Caco-2 (cell line): ENCODE results near the gene OXCT1. TPM values are rescaled to one million over a fixed set of nuclear protein-coding genes. Genes with fewer than 3 reads are reported as not detected.
"Not testable (repeated sequence)": the region's sequence is repeated elsewhere in the genome, so short reads cannot be mapped to it uniquely, and the experiment has no call there.

Experiments used
- BruUV-seq: library from RNA; stranded (reverse); fragments of 400-500 nt; replicated peaks from 2 replicates; lab custom pipeline; 2021; lab: Mats Ljungman, UMichigan
- CTCF ChIA-PET: fragments of 300-600 bp; sonication (Branson Sonifier 250); formaldehyde crosslinking; loops from one replicate; lab custom pipeline; 2022; ENCODE audit warnings: antibody characterized with exemption; lab: Charles Lee
- POLR2A ChIA-PET: fragments of 300-600 bp; sonication (Branson Sonifier 250); formaldehyde crosslinking; loops from one replicate; lab custom pipeline; 2022; ENCODE audit warnings: antibody characterized with exemption; lab: Charles Lee
- DNase-seq, 2 experiments: peaks; one replicate each; pipeline versions ENCODE4 v3.0.0 to v3.0.0-alpha.2; 2020 to 2022
- H3K27me3 ChIP-seq: replicated peaks from 2 replicates; pipeline ENCODE4 v1.6.0; 2011; ENCODE audit warnings: low read length; ENCODE audit not compliant: control insufficient read depth, insufficient read depth
- H3K36me3 ChIP-seq: 2 replicates; pipeline ENCODE4 v1.5.1; 2011; ENCODE audit warnings: low read length; ENCODE audit not compliant: control insufficient read depth, insufficient read depth
- H3K4me1 ChIP-seq: fragments of 250-450 bp; sonication (Bioruptor Pico); 2 replicates; pipeline ENCODE4 v1.5.1; 2020; ENCODE audit warnings: mild to moderate bottlenecking
- H3K4me3 ChIP-seq: 2 replicates; pipeline ENCODE4 v1.5.1; 2011; ENCODE audit warnings: low read depth, mild to moderate bottlenecking, control low read depth, low read length
- H3K9me3 ChIP-seq: fragments of 250-450 bp; sonication (Bioruptor Pico); 2 replicates; pipeline ENCODE4 v1.5.1; 2020; ENCODE audit warnings: mild to moderate bottlenecking, moderate library complexity
- H3K27ac Mint-ChIP-seq: one replicate; pipeline ENCODE4 v1.8.0; 2022; ENCODE audit warnings: mixed read lengths; ENCODE audit not compliant: unreplicated experiment
- H3K27me3 Mint-ChIP-seq: one replicate; pipeline ENCODE4 v1.8.0; 2022; ENCODE audit warnings: mixed read lengths; ENCODE audit not compliant: insufficient read depth, unreplicated experiment
- H3K36me3 Mint-ChIP-seq: one replicate; pipeline ENCODE4 v1.8.0; 2022; ENCODE audit warnings: mild to moderate bottlenecking, mixed read lengths; ENCODE audit not compliant: insufficient read depth, unreplicated experiment
- H3K4me1 Mint-ChIP-seq: one replicate; pipeline ENCODE4 v1.8.0; 2022; ENCODE audit warnings: low read depth, mixed read lengths; ENCODE audit not compliant: unreplicated experiment
- H3K4me3 Mint-ChIP-seq: one replicate; pipeline ENCODE4 v1.8.0; 2022; ENCODE audit warnings: mild to moderate bottlenecking, moderate library complexity, mixed read lengths; ENCODE audit not compliant: unreplicated experiment
- H3K9me3 Mint-ChIP-seq: one replicate; pipeline ENCODE4 v1.8.0; 2022; ENCODE audit warnings: mixed read lengths; ENCODE audit not compliant: unreplicated experiment
- CTCF ChIP-seq, 2 experiments: fragments of 200-600 bp in 1 of 2; IDR thresholded peaks; 1 replicate in 1 of 2; 2 replicates in 1 of 2; pipeline versions ENCODE4 v1.5.1 to v1.8.0; 2011 to 2022; ENCODE audit warnings: antibody characterized with exemption in 1 of 2, control low read depth in 1 of 2, inconsistent platforms in 1 of 2, low read depth in 1 of 2, low read length in 1 of 2, mild to moderate bottlenecking in 1 of 2, moderate library complexity in 1 of 2; ENCODE audit not compliant: insufficient read depth in 1 of 2, severe bottlenecking in 1 of 2, unreplicated experiment in 1 of 2
- intact Hi-C: fragments of 100-400 bp; cut with micrococcal nuclease; formaldehyde crosslinking; loops from one replicate; pipeline ENCODE4 v1.10.0; 2022; ENCODE audit not compliant: unreplicated experiment
- total RNA-seq: library from RNA; stranded (reverse); gene quantifications from 2 replicates; pipeline ENCODE4 v1.2.3, GENCODE V29; 2022

Gene OXCT1
- total RNA-seq, 1 experiment from 2014 or later = 22.5 TPM

- intact Hi-C loops = no loop called here
- POLR2A ChIA-PET = no interaction called here
- no peaks in the 10 kb centered on the region for H3K9me3 ChIP-seq
- no TSS peak for BruUV-seq
- no peak overlapping the region for H3K4me3 Mint-ChIP-seq
- H3K27me3 ChIP-seq = no peaks in the 10 kb centered on the region
- H3K4me1 Mint-ChIP-seq = no peaks in the 10 kb centered on the region
- DNase-seq = no peak
- CTCF ChIA-PET = no interaction called here
- no peaks in the 10 kb centered on the region for H3K9me3 Mint-ChIP-seq
- no peaks in the 10 kb centered on the region for H3K4me1 ChIP-seq
- H3K36me3 Mint-ChIP-seq = no peaks in the 10 kb centered on the region
- TF ChIP-seq CTCF (IDR thresholded peaks at IDR 0.05; ENCODE audit: insufficient read depth in 1 of 2, low read depth in 1 of 2, low read length in 1 of 2, severe bottlenecking in 1 of 2, unreplicated experiment in 1 of 2) = no peak
- H3K36me3 ChIP-seq = no peaks in the 10 kb centered on the region
- no peak overlapping the region for H3K27ac Mint-ChIP-seq
- no peaks in the 10 kb centered on the region for H3K27me3 Mint-ChIP-seq
- H3K4me3 ChIP-seq = no peak overlapping the region
Observed at GRCh38 chr5:41738710-41739354, 131.4 kb downstream of the OXCT1 start.

GRCh38 chr5:41736641-41737040 lies 133.6 kb downstream of the OXCT1 start:
- Mint-ChIP-seq H3K4me1 (no peaks in the 10 kb centered on the region), H3K9me3 (no peaks in the 10 kb centered on the region), H3K4me3 (no peak overlapping the region), H3K36me3 (no peaks in the 10 kb centered on the region), H3K27ac (no peak overlapping the region), H3K27me3 (no peaks in the 10 kb centered on the region)
- CTCF ChIA-PET = no interaction called here
- H3K4me1 ChIP-seq = no peaks in the 10 kb centered on the region
- H3K4me3 ChIP-seq = no peak overlapping the region
- intact Hi-C loops = no loop called here
- POLR2A ChIA-PET = no interaction called here
- H3K36me3 ChIP-seq = no peaks in the 10 kb centered on the region
- no peaks in the 10 kb centered on the region for H3K9me3 ChIP-seq
- TF ChIP-seq CTCF (IDR thresholded peaks at IDR 0.05; ENCODE audit: insufficient read depth in 1 of 2, low read depth in 1 of 2, low read length in 1 of 2, severe bottlenecking in 1 of 2, unreplicated experiment in 1 of 2) = no peak
- no TSS peak for BruUV-seq
- no peak for DNase-seq
- H3K27me3 ChIP-seq = no peaks in the 10 kb centered on the region

GRCh38 chr5:41735213-41735612 lies 135.0 kb downstream of the OXCT1 start:
- Mint-ChIP-seq H3K27ac (no peak overlapping the region), H3K36me3 (no peaks in the 10 kb centered on the region), H3K4me3 (no peak overlapping the region), H3K9me3 (no peaks in the 10 kb centered on the region), H3K27me3 (no peaks in the 10 kb centered on the region), H3K4me1 (no peaks in the 10 kb centered on the region)
- no peak overlapping the region for H3K4me3 ChIP-seq
- ChIA-PET POLR2A (no interaction called here), CTCF (no interaction called here)
- no peak for TF ChIP-seq CTCF (IDR thresholded peaks at IDR 0.05; ENCODE audit: insufficient read depth in 1 of 2, low read depth in 1 of 2, low read length in 1 of 2, severe bottlenecking in 1 of 2, unreplicated experiment in 1 of 2)
- BruUV-seq = no TSS peak
- no peak for DNase-seq
- no peaks in the 10 kb centered on the region for H3K36me3 ChIP-seq
- no peaks in the 10 kb centered on the region for H3K9me3 ChIP-seq
- intact Hi-C loops = no loop called here
- no peaks in the 10 kb centered on the region for H3K4me1 ChIP-seq
- H3K27me3 ChIP-seq = no peaks in the 10 kb centered on the region

- H3K4me1 Mint-ChIP-seq, H3K36me3 ChIP-seq, H3K36me3 Mint-ChIP-seq, H3K9me3 ChIP-seq, CTCF ChIA-PET, intact Hi-C loops, H3K4me3 ChIP-seq, H3K27me3 ChIP-seq, H3K9me3 Mint-ChIP-seq, POLR2A ChIA-PET, H3K4me1 ChIP-seq, H3K4me3 Mint-ChIP-seq, DNase-seq, H3K27ac Mint-ChIP-seq, H3K27me3 Mint-ChIP-seq, BruUV-seq: not testable (repeated sequence)
Observed at GRCh38 chr5:41729381-41729780, 140.8 kb downstream of the OXCT1 start.
